WERI-Rb-1 (cell line): ENCODE data around the gene UBE2E1.

Source experiments
- DNase-seq: peaks from one replicate; pipeline ENCODE4 v3.0.0-alpha.2; 2020
- H3K27ac ChIP-seq: fragments of 250-450 bp; sonication (Bioruptor Pico); 2 replicates; pipeline ENCODE4 v1.5.1; 2020; ENCODE audit warnings: mild to moderate bottlenecking, moderate library complexity
- H3K27me3 ChIP-seq: fragments of 250-450 bp; sonication (Bioruptor Pico); 2 replicates; pipeline ENCODE4 v1.5.1; 2021; ENCODE audit warnings: mild to moderate bottlenecking, low read depth, moderate library complexity; ENCODE audit not compliant: insufficient read depth, severe bottlenecking
- H3K36me3 ChIP-seq: fragments of 250-450 bp; sonication (Bioruptor Pico); 2 replicates; pipeline ENCODE4 v1.5.1; 2020; ENCODE audit warnings: mild to moderate bottlenecking, moderate library complexity
- H3K4me3 ChIP-seq: 2 replicates; pipeline ENCODE4 v1.5.1; 2011; ENCODE audit warnings: low read depth, mild to moderate bottlenecking, control low read depth, low read length
- H3K9me3 ChIP-seq: fragments of 250-450 bp; sonication (Bioruptor Pico); 2 replicates; pipeline ENCODE4 v1.5.1; 2021; ENCODE audit warnings: mild to moderate bottlenecking, moderate library complexity; ENCODE audit not compliant: severe bottlenecking
- CTCF ChIP-seq: IDR thresholded peaks from 2 replicates; pipeline ENCODE4 v1.5.1; 2011; ENCODE audit warnings: low read depth, mild to moderate bottlenecking, control low read depth, inconsistent platforms, low read length

The UBE2E1 gene

GRCh38 chr3:23823620-23824019 lies 17.9 kb downstream of the UBE2E1 start:
- Histone ChIP-seq H3K27ac (no peak overlapping the region), H3K9me3 (no peaks in the 10 kb centered on the region), H3K4me3 (no peak overlapping the region), H3K27me3 (no peaks in the 10 kb centered on the region), H3K36me3 (no peaks in the 10 kb centered on the region)
- DNase-seq: no peak
- TF ChIP-seq CTCF: no peak

GRCh38 chr3:23824699-23825444 lies 19.1 kb downstream of the UBE2E1 start:
- H3K36me3 ChIP-seq: no peaks in the 10 kb centered on the region
- no peaks in the 10 kb centered on the region for H3K9me3 ChIP-seq
- DNase-seq: no peak
- H3K27me3 ChIP-seq: no peaks in the 10 kb centered on the region
- H3K4me3 ChIP-seq: no peak overlapping the region
- TF ChIP-seq CTCF: no peak
- no peak overlapping the region for H3K27ac ChIP-seq

- no peaks in the 10 kb centered on the region for H3K9me3 ChIP-seq
- H3K4me3 ChIP-seq: no peak overlapping the region
- TF ChIP-seq CTCF: no peak
- no peak for DNase-seq
- no peaks in the 10 kb centered on the region; the same call in 1 of the 2 replicates for H3K36me3 ChIP-seq
- H3K27me3 ChIP-seq: no peaks in the 10 kb centered on the region
- H3K27ac ChIP-seq: no peak overlapping the region
Observed at GRCh38 chr3:23825802-23826201, 20.0 kb downstream of the UBE2E1 start.

- no peak overlapping the region for H3K4me3 ChIP-seq
- TF ChIP-seq CTCF: no peak
- DNase-seq: no peak
- no peak overlapping the region for H3K27ac ChIP-seq
- H3K36me3 ChIP-seq: no peaks in the 10 kb centered on the region; the same call in 1 of the 2 replicates
- H3K9me3 ChIP-seq: no peaks in the 10 kb centered on the region
- no peaks in the 10 kb centered on the region for H3K27me3 ChIP-seq
Observed at GRCh38 chr3:23826382-23827064, 20.8 kb downstream of the UBE2E1 start.

GRCh38 chr3:23829242-23829934 lies 23.6 kb downstream of the UBE2E1 start:
- Histone ChIP-seq H3K27me3 (no peaks in the 10 kb centered on the region), H3K27ac (no peak overlapping the region), H3K4me3 (no peak overlapping the region), H3K9me3 (no peaks in the 10 kb centered on the region), H3K36me3 (no peaks in the 10 kb centered on the region; the same call in 1 of the 2 replicates)
- TF ChIP-seq CTCF: no peak
- DNase-seq: no peak
